HG02870 (cell line): ENCODE data around the gene HABP2.

Source experiments
- ATAC-seq: cut with Tn5 transposase; IDR thresholded peaks from one replicate; pipeline ENCODE4 v1.9.1; 2021; ENCODE audit warnings: mild to moderate bottlenecking, moderate library complexity; ENCODE audit not compliant: unreplicated experiment

The HABP2 gene

DNA sequence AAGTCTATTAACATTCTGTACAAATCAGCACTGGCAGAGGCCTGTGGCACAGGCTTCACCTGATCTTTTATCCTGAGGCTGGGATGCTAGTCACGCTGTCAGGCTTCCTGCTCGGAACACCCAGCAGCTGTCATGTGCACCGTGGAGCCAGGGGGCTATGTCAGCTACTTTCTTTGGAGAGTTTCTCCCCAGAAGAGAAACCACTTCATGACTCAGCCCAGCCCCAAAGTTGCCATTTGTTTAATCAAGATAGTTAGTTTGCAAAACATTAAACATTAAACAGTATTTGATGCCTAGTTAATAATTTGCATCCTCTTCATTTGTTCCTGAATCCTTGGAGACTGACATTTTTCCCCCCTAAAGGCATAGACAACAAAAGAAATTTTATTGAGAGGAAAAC is at the start of gene HABP2:
HABP2 (plus strand) TSS at position 353 of the 400 bp plus-strand sequence. CDS start 69 bp downstream, outside the sequence.
- no peak for ATAC-seq

DNA sequence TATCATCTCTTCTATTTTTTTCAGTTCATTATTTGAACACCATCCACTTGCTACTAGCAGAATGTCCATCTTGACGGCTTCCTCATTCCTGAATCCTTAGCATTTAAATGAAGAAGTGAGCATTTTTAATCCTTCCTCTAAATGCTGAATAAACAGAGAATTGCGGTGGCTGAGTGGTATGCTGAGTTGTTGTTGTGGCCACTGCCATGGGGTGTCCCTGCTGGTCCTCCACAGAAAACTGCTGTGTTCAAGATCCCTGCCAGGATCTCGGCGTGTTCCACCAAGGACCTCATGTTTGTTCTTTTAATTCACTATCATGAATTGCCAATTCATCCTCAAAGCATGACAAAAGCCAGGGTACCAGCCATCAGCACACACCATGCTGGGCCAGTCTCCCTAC is 48.9 kb upstream of the HABP2 start:
- no peak for ATAC-seq

DNA sequence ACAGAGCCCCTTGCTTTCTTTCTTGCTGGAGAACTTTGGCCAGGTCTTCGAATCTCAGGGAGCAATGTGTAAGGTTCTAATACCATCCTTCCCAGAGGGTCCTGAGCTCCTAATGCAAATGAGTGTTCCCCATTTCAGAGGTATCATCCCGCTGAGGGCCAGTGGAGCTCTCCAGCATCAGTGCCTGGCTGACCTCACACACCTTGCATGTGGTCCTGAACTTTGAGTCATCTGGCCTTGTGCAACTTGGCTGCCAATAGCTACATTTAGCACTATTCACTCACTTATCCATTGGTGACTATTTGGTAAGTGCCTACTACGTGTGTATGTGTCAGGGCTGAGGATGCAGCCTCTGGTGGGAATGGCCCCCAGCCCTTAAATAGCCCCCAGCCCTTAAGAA is 48.4 kb upstream of the HABP2 start:
- no peak for ATAC-seq

DNA sequence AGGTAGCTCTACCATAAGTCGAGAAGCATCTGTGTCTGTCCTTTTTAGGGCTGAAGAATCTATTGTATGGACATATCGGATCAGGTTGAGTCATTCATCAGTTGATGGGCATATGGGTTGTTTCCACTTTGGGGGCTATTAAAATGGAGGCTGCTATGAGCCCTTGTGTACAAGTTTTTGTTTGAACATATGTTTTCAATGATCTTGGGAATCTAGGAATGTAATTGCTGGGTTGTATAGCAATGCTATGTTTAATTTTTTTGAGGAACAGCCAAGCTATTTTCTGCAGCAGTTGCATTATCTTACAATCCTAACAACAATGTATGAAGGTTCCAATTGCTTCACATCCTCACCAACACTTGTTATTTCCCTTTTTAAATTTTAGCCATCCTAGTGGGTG is 46.4 kb upstream of the HABP2 start:
- no peak for ATAC-seq

DNA sequence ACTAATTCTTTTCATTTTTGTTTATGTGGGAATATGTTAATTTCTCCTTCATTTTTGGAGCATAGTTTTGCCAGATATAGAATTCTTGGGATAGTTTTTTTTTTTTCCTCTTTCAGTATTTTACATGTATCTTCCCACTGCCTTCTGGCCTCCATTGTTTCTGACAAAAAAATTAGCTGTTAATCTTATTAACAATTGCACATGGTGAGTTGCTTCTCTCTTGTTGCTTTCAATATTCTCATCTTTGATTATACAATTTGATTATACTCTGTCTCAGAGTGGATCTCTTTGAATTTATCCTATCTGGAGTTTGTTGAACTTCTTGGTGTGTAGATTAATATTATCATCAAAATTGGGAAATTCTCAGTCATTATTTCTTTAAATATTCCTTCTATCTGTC is 41.4 kb upstream of the HABP2 start:
- ATAC-seq: no peak

DNA sequence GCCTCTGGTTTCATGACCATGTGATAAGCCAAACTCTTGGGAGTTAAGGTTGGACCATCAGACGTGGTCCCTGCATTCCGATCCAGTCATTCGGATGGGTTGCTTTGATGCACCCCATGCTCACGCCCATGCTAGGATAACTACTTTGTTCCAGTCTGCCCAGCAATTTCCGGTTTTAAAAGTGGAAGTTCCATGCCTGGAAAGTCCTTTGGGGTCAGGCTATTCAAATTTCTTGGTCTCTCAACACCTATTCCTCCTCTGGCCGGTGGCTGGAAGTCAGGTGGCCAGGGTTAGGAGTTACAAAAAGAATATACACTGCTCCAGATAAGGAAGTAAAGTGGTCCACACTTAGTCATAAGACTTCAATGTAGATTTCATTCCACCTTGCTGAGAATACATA is 37.7 kb upstream of the HABP2 start:
- no peak for ATAC-seq

DNA sequence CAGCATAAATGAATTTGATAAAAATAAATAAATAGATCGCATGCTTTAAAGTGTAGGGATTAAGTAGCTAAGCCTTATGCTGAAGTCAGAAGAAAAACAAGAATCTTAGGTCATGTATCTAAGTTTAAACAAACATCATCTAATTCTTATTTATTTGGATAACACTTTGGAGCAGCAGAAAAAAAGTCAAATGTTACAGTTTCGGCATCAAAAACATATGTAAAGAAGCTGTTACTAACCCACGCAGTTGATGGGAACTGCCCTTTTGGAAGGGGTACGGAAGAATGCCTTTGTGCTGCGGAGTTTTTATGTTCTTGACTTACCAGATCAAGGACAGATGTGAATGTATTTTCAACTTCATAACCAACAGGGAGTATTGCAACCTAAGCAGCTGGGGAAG is 37.3 kb upstream of the HABP2 start:
- ATAC-seq: no peak

DNA sequence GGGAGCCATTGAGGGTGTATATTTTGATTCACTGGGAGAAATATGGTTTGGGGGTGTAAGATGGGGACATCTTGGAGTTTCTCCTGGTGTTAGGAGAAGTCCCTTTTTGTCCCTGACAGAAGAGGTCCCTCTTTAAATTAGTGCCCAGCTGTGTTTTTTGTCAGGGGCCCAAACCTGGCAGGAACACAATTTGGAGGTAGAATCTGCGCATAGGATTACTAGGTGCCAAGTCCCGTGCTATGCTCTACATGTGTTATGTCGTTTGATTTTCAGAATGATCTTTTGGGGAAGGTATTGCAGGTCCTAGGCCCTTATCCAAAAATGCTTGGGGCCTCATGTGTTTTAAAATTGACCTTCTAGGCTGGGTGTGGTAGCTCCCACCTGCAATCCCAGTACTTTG is 36.8 kb upstream of the HABP2 start:
- ATAC-seq: no peak

DNA sequence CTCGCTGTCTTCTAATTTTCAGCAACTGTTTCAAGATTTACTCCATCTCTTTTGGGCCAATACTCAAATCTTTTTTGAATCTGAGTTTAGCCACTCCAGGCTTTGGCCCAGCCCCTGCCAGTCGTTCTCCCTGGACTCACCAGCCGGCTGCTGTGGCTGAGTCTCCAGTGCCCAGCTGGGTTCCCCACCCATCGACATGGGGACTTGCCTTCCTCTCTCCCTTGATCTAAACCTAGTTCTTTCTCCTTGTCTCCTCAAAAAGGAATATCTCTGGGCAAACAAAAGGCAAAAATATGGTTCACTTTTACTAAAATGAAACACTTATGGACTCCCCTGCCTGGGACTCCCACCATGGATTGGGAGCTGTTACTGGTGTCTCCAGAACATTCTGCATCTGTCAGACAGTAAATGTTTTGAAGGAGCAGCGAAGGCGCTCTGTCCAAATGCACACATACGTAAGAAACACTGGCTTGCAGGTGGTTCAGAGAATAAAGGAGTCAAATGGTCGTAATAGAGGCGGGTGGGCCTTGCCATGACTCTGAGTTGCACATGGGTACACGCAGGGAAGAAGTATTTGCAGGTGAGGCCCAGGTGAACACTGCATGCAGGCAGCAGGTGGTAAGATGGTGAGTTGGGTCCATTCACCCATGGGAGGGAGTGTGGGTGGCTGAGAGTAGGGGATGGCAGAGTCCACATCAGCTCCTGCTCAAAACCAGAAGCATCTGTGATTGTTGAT is 35.5 kb upstream of the HABP2 start:
- no peak for ATAC-seq

DNA sequence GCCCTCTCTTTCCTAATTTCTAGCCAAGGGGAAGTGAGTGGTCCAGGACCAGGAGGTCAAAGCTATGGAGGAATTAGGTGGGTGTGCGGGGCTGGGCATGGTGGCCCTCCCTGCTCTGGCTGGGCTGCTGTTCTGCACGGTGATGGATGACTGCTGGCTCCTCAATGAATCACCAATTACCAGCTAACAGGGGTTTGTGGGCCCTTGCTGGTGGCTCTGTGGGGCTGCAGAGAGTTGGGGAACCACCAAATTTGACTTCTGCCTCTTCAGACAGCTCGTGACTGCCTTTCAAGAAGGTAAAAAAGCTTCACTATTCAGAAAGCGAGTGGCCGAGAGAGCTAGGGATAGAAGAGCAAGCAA is 35.0 kb upstream of the HABP2 start:
- no peak for ATAC-seq

DNA sequence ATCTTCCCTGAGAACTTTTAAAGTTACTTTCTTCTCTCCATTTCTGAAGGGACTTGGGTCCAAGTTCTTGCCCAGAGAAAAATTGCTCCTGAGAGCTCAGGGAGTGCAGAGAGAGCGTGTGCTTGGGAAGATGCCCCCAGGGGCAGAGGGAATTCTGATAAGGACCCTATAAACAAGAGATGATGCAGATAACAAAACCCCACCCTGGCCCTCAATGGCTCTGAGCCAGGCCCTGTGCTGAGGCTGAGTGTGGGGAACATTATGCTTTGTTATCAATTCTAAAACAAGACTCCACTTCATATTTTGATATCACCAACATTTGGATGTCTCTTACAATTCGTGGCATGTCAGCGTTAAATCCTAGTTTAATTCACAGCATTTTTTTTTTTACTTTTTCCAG is 34.4 kb upstream of the HABP2 start:
- ATAC-seq: no peak

DNA sequence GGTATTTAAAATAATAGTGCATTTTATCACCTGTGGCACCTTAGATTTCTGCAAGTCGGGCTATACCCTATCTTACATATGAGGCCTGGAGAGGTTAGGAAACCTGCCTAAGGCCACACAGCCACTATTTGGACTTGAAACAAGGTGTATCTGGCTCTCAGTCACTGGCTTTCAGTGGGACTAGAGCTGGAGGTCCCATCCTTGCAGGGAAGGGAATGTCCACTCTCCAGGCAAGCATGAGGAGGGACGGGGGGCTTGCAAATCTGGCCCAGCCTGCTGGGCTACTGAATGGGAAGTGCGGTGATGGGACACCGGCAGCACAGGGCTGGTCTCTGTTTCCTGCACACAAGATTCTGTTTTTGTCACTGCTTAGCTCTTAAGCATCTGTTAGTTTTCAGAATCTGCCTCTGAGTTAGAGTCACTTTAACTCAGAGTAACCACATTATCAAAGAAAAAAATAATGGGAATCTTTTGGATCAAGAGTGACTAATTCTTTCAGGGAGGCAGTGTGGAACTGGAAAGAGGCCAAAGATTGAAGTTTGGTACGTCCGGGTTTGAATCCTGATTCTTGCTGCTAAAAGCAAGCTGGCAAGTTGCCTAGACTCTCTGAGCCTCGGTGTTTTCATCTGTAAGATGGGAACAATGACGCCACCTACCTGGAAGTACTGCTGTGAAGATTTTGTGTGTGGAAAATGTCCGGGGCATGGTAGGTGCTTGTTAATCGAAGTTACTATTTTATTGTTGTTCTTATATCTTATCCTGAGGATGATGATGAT is 33.8 kb upstream of the HABP2 start:
- no peak for ATAC-seq

DNA sequence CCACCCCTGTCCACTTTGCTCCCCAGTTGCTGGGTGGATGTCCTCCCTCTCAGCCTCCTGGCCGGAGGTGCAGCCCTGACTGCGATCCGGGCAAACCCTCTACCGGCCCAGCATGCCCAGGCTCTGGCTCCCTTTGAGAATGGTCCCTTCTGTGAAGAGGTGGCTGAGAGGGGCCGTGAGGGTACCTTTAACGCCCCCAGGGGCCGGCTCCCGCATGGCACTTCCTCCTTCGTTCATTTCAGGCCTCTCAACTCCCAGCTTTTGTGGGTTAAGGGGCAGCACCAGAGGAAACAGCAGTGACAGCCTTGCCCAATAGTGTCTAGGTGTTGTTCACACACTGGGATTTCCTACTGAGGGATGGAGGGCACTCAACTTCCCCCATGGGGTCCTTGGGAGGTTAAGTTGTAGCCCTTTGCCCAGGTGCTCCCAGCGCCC is 33.2 kb upstream of the HABP2 start:
- ATAC-seq: no peak

DNA sequence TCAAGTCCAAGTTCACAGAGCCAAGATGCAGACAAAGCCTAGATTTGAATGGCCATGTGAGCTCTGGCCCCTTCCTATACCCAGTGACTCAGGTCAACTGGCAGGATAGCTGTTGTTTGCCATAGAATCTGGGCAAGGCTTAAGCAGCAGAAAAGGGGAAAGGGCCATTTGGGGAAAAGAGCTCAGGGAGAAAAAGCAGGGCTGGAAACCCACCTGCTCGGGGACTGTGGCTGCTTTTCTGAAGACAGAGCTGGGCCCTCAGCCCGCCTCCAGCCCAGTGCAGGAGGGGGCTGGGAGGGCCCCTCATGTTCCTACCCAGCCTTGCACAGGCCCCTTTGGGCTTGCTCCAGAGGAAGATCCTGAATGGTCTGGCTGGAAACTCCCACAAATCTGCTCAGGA is 32.6 kb upstream of the HABP2 start:
- no peak for ATAC-seq

DNA sequence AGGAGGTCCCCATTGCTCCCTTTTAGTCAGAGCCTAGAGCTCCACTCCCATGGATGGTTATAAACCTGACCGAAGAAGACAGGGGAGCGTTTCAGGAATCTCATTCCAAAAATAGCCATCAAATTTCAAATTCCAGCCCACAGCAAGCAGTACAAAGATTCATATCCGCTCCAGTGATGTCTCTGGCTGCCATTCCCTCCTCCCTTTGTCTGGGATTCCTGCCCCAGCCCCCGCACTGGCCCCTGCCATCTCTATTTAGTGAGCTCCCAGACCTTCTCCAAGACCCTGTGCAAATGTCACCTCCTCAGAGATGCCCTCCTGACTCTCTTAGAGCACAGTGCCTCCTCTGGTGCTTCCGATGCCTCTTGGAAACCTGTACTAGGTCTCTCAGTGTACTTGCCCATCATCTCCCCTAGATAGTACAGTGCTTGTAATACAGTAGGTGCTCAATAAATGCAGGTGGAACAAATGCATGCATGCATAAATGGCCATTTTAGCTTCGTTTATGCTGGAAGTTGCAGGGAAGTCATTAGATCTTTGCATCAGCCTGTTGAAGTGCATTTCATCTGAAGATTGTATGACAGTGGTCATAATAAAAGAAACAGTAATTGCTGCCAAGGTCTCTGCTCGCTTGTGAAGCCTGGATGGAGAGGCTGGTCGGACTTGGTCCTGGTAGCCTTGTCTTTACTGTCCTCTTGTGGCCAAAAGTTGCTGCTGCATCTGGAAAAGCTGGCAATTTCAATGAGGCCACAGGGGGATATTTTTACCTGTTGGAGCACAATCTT is 32.0 kb upstream of the HABP2 start:
- peak; percentile 73 for ATAC-seq

DNA sequence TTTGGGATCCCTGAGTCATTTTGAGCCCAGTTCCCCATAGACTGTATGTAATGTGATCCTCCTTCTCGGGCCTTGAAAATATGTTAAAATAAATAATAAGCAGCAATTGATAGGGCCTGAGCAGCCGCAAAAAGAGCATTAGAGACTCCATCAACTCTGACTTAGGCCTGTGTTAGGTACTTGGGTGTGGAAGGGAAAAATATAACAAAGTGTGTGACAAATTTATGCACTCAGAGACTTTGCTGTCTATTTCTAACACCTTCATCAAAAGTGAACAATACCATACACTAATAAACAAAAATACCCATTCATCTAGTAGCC is 31.4 kb upstream of the HABP2 start:
- ATAC-seq: no peak

DNA sequence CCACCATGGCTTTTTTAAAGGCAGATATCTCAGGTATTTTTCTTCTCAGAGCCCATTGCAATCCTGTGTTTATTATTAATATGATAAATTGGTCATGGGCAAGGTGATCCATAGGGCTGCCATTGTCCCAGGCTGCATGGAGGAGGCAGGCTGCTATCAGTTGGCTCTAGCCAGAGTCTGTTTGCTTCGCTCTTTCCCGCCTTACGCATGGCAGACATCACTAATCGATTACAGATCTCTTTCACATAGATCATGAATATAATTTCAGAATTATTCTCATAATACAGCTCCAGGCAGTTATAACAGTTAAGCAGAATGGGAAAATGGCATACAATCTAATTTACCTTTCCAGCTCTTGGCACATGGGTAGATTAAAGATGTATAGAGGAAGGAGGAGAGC is 30.4 kb upstream of the HABP2 start:
- ATAC-seq: no peak

DNA sequence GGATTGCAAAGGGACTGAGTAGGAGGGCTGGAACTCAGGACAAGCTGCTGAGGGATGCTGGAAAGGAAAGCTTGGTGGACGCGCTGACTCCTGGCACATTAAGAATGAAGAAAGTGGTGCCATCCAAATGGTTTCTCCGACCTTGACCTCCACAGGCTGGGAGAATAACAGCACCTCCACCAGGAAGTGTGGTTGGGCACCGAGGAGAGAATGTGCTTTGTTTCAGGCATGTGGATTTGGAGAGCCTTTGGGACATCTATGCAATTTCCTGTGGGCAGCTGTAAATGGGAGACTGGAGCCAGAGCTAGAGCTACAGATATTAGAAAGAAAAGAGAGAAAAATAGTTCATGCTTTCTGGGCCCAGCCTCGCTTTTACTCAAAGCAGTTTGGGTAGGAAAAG is 29.8 kb upstream of the HABP2 start:
- ATAC-seq: no peak

DNA sequence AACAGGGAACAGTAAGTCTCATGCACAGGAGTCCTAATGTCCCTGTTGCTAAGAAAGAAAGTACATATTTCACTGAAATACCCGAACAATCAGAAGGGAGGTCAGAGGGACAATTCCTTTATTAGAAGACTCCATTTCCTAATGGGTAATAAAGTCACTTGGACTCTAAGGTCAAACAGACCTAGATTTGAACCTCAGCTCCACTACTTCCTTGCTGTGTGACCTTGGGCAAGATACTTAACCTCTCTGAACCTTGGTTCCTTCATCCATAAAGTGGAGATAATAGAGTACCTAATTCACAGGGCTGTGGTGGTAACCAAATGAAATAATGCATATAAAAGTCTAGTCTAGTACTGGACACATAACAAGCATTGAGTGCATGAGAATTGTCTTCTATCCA is 29.2 kb upstream of the HABP2 start:
- ATAC-seq: no peak

DNA sequence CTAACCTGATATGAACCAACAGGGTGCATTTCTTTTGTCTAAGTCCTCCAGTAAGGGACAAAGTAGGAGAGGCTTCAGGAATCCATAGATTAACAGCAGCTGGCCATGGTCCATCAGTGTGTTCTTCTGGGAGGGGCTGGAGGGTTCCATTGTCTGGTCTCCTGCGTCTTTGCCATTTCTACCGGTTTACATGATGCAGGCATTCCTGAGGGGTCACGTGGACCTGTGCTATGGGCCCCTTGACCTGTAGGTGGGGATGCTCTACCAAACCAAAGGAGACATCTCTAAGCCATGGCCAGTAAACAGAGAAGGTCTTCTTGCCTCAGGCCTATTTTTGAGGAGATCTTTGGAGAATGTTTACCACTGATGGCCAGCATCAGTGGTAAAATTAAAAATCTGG is 28.7 kb upstream of the HABP2 start:
- ATAC-seq: no peak

DNA sequence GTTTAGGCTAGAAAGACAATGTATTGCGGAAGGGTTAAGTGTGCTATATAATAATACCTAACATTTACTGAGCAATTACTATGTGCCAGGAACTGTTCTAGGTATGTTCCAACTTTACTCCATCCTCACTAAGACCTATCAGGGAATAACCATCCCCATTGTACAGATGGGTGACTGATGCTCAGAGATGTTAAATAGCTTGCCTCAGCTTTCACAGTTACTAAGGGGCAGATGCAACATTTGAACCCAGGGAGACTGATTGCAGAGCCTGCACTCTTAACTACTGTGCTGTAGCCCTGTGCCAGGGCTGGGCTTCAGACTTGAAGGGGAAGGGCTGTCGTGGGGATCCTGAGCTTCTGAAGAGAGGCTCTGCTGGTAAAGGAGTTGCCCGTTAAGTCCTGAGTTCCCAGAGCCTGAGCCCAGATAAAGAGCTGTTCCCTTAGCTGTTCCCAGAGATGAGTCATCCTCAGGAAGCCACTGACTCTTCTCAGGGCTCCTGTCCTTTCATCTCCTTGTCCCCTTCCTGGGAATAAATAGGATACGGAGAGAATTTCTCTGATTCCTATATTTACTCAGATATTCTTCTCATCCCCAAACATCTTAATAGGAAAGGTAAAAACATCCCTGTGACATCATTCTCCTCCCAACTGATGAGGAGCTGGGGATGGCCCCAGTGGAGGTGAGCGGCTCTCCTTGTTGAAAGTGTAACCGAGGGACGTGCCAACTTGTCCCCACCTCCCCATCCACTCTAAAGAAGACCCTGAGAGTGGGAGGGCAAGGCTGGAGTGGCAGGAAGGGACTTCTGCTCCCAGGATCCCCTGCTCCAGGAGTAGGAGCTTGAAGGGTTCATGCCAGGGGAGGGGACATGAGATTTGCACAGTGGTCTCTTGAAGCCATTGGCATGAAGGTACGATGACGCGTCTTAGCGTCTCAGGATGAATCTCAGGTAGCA is 28.0 kb upstream of the HABP2 start:
- no peak for ATAC-seq
